ENCODE measurements around the gene TCERG1L. TPM values are rescaled to one million over a fixed set of nuclear protein-coding genes. Genes with fewer than 3 reads are reported as not detected.

TCERG1L gene
- total RNA-seq, 1 donor from 2014 or later = not detected

DNA sequence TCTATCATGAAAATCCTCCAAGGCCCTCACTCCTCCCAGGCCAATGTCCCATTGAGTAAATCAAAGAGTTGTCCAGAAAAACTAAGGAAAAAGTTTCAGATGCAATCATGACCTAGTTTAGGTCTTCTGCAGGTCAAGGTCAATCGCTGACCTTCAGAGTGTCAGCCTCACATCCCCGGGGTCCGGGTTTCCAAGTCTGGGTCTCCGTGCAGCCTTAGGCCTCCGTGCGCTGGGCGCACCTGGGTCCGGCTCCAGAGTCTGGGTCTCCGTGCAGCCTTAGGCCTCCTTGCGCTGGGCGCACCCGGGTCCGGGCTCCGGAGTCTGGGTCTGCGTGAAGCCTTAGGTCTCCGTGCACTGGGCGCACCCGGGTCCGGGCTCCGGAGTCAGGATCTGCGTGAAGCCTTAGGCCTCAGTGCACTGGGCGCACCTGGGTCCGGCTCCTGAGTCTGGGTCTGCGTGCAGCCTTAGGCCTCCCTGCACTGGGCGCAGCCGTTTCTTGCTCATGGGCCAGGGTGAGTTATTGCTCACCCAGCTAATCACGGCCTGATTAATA lies 236.2 kb downstream of the TCERG1L start:
- DNase-seq (no peak), ATAC-seq (no peak)
- H3K27ac ChIP-seq = no peak overlapping the region
- intact Hi-C loops (cut with DNase I) = no loop called here
- no peaks in the 10 kb centered on the region for H3K9me3 ChIP-seq
- no peak overlapping the region for H3K4me3 ChIP-seq
- H3K27me3 ChIP-seq = no peaks in the 10 kb centered on the region
- no peaks in the 10 kb centered on the region for H3K36me3 ChIP-seq
- TF ChIP-seq, protein P1, sequence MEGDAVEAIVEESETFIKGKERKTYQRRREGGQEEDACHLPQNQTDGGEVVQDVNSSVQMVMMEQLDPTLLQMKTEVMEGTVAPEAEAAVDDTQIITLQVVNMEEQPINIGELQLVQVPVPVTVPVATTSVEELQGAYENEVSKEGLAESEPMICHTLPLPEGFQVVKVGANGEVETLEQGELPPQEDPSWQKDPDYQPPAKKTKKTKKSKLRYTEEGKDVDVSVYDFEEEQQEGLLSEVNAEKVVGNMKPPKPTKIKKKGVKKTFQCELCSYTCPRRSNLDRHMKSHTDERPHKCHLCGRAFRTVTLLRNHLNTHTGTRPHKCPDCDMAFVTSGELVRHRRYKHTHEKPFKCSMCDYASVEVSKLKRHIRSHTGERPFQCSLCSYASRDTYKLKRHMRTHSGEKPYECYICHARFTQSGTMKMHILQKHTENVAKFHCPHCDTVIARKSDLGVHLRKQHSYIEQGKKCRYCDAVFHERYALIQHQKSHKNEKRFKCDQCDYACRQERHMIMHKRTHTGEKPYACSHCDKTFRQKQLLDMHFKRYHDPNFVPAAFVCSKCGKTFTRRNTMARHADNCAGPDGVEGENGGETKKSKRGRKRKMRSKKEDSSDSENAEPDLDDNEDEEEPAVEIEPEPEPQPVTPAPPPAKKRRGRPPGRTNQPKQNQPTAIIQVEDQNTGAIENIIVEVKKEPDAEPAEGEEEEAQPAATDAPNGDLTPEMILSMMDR (IDR thresholded peaks at IDR 0.05) = no peak
- no peaks in the 10 kb centered on the region for H3K4me1 ChIP-seq

DNA sequence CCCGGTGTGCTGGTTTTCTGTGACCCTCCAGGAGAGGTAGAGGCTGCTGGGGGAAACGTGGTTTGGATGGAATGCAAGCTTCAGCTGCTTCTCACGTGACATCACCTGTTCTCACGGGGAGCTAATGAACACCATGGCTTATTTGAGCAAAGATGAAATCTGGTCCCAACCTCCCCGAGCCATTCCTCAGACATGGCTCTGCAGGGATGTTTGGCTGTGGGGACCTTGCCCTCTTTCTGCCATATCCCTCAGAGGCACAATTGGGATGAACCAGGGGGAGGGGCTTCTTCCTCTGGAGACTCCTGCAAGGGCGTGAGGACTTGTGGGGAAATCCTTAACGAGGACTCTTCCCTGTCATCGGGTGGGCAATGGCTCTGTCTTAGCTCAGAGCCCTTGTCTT lies 236.8 kb downstream of the TCERG1L start:
- intact Hi-C loops (cut with DNase I) = no loop called here
- TF ChIP-seq, protein P1 (IDR thresholded peaks at IDR 0.05) = no peak
- no peaks in the 10 kb centered on the region for H3K9me3 ChIP-seq
- H3K4me3 ChIP-seq = no peak overlapping the region
- no peak overlapping the region for H3K27ac ChIP-seq
- DNase-seq = no peak
- no peaks in the 10 kb centered on the region for H3K36me3 ChIP-seq
- H3K4me1 ChIP-seq = no peaks in the 10 kb centered on the region
- ATAC-seq = no peak
- no peaks in the 10 kb centered on the region for H3K27me3 ChIP-seq

DNA sequence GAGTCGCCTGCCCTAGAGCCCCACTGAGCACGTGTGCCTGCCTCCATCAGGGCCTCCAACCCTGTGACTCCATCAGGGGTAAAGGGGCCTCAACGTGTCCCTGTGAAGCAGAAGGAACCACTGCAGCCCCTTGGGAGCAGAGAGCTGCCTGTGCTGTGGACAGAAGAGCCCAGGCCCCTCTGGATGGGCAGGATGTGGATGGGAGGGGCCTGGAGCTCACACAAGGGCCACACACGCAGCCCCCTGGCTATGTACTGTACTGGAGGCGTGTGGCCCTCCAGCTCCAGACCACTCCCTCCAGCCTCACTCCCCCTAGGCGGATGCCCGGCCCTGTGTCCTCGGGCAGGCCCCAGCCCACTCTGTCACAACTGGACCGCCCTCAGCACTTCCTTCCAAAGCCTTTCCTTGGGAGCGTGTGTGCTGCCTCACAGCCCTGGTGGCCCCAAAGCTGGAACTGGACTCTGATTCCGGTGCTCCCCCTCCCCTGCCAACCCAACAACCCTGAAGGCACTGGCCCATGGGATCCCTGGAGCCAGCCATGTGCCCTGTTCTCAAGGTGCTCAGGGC lies 238.0 kb downstream of the TCERG1L start:
- TF ChIP-seq, protein P1 (IDR thresholded peaks at IDR 0.05) = no peak
- Histone ChIP-seq H3K4me3 (no peak overlapping the region), H3K4me1 (no peaks in the 10 kb centered on the region), H3K27me3 (no peaks in the 10 kb centered on the region), H3K36me3 (no peaks in the 10 kb centered on the region), H3K27ac (no peak overlapping the region), H3K9me3 (no peaks in the 10 kb centered on the region)
- DNase-seq (no peak), ATAC-seq (no peak)
- intact Hi-C loops (cut with DNase I) = no loop called here

DNA sequence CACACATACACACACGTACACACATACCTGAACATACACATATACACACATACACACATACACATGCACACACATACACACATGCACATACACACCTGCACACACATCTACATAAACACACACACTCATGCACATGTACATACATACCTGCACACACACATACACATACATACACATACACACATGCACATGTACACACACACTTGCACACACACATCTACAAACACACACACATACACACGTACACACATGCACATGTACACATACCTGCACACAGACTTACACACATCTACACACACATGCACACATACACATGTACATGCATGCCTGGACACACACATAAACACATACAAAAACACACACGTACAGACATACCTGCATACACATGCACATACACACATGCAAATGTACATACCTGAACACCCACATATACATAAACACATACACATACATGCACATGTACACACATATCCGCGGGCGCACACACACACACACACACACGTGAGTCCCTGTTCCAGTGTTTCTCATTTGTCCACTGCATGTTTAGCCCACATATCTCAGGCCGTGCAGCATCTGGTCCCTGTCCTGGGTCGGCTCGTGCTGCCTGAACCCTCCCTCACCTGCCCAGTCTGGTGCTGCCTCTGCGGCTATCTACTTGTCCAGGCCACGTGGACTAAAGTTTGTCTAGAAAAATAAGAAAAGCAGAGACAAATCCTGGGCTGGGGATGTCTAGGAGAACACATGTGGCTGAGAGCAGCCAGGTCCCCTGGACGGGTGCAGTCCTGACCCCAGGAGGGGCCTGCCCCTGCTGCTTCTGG lies 238.7 kb downstream of the TCERG1L start:
- Histone ChIP-seq H3K4me3 (no peak overlapping the region), H3K36me3 (no peaks in the 10 kb centered on the region), H3K27me3 (no peaks in the 10 kb centered on the region), H3K4me1 (no peaks in the 10 kb centered on the region), H3K27ac (no peak overlapping the region), H3K9me3 (no peaks in the 10 kb centered on the region)
- TF ChIP-seq, protein P1 (IDR thresholded peaks at IDR 0.05) = no peak
- no peak for ATAC-seq
- intact Hi-C loops (cut with DNase I) = no loop called here
- no peak for DNase-seq

DNA sequence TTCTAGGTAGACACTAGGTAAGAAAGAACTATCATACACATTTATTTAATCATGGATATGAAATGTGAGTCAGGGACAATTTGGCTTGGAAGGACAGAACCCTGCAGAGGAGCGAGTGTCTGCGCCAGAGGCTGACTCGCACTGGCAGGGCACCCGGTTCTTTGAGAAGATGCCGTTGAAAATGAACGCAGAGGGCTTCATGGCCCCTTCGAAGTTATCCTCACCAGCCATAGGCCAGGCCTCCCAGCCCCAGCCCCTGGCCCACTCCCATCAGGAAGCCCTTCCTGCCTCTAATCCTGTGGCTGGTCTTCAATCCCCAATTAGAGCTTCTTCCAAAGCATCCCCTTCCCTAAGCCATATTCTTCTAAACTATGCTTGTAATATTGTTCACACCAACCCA lies 239.8 kb downstream of the TCERG1L start:
- H3K27ac ChIP-seq = no peak overlapping the region
- H3K36me3 ChIP-seq = no peaks in the 10 kb centered on the region
- DNase-seq (peak; percentile 21), ATAC-seq (no peak)
- TF ChIP-seq, protein P1 (IDR thresholded peaks at IDR 0.05) = no peak
- H3K4me3 ChIP-seq = no peak overlapping the region
- peaks cover 5% of the 10 kb centered on the region for H3K27me3 ChIP-seq
- no peaks in the 10 kb centered on the region for H3K4me1 ChIP-seq
- no peaks in the 10 kb centered on the region for H3K9me3 ChIP-seq
- intact Hi-C loops (cut with DNase I) = no loop called here

All from upper lobe of right lung (tissue), 1 donor.